Measurements from ENCODE around the gene TEX55. TPM values are rescaled to one million over a fixed set of nuclear protein-coding genes. Genes with fewer than 3 reads are reported as not detected.

TEX55 gene
- total RNA-seq (2022; extraction: Qiagen RNA extraction; ENCODE audit: low read depth): not detected in 5 replicates

GRCh38 chr3:119145500-119146167 lies at the start of gene TEX55:
Gene TEX55 (plus strand): TSS chr3:119146165. CDS start chr3:119146190, 25 bp downstream.

DNA sequence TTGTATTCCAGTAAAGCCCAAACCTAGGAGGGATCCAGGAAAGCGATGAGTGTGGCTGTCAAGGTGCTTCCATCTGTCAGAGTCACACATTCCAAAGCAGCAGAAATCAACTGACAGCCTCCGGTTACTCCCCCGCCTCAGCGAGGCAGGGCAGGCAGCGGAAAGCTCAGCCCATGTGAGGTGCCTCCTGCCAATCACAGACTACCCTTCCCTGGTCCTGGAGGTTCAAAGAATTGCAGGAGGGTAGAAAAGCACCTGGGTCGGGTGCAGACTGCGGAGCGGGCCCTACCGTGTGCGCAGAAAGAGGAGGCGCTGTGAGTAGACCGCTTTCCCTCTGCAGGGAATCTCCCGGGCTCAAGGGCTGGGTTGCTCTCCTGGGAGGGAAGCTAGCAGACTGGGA lies 27.4 kb downstream of the TEX55 start, which contains the start of gene UPK1B:
Gene UPK1B, plus strand, starts transcription at position 274 of the 400 bp plus-strand sequence. CDS start 13,144 bp downstream, outside the sequence.

Other genes starting within 250 kb of the TEX55 start
- 3.8 to 5.6 TPM (median 4.9 TPM) in 5 replicates for gene IGSF11, start 111.3 kb upstream of the TEX55 start, total RNA-seq (2022; extraction: Qiagen RNA extraction; ENCODE audit: low read depth)
- gene UPK1B, start 27.4 kb downstream of the TEX55 start, total RNA-seq (2022; extraction: Qiagen RNA extraction; ENCODE audit: low read depth): 9.3 to 14.5 TPM (median 12.9 TPM) in 5 replicates
- 88.3 to 123 TPM (median 119 TPM) in 5 replicates for gene B4GALT4, start 94.7 kb downstream of the TEX55 start, total RNA-seq (2022; extraction: Qiagen RNA extraction; ENCODE audit: low read depth)
- gene ARHGAP31, start 148.2 kb downstream of the TEX55 start, total RNA-seq (2022; extraction: Qiagen RNA extraction; ENCODE audit: low read depth): 0.85 to 1.3 TPM (median 1.3 TPM) in 5 replicates